ENCODE data around the gene SNX33.

DNA sequence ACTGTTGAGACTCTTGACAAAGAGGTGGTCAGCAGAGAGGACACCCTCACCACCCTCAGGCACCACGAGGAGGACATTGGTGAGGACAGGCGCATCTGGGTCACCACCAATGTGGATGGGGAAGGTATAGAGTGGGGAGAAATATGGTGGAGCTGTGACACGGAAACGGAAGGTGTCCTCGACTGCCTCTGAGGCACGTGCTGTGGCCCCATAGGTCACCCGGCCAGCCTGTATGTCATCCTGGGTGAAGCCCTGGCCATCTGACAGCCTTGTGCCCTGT lies 40.5 kb downstream of the SNX33 start:
- TF ChIP-seq POLR2A (IDR thresholded peaks at IDR 0.05; ENCODE audit: low read depth): no peak
- TF ChIP-seq, protein P1, sequence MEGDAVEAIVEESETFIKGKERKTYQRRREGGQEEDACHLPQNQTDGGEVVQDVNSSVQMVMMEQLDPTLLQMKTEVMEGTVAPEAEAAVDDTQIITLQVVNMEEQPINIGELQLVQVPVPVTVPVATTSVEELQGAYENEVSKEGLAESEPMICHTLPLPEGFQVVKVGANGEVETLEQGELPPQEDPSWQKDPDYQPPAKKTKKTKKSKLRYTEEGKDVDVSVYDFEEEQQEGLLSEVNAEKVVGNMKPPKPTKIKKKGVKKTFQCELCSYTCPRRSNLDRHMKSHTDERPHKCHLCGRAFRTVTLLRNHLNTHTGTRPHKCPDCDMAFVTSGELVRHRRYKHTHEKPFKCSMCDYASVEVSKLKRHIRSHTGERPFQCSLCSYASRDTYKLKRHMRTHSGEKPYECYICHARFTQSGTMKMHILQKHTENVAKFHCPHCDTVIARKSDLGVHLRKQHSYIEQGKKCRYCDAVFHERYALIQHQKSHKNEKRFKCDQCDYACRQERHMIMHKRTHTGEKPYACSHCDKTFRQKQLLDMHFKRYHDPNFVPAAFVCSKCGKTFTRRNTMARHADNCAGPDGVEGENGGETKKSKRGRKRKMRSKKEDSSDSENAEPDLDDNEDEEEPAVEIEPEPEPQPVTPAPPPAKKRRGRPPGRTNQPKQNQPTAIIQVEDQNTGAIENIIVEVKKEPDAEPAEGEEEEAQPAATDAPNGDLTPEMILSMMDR (IDR thresholded peaks at IDR 0.05): no peak
